CD4-positive, alpha-beta T cell treated with Interleukin-21 for 1 hour (primary cell): Measurements from ENCODE around the gene ANGPTL1.

Experiments used
- DNase-seq: peaks from one replicate; pipeline ENCODE4 v3.0.0-alpha.2; 2020

The ANGPTL1 gene

GRCh38 chr1:178870944-178871343 lies at the start of gene ANGPTL1:
ANGPTL1 (minus strand) TSS chr1:178871077; CDS start chr1:178865776, 5,301 bp downstream.
- DNase-seq = no peak

DNA sequence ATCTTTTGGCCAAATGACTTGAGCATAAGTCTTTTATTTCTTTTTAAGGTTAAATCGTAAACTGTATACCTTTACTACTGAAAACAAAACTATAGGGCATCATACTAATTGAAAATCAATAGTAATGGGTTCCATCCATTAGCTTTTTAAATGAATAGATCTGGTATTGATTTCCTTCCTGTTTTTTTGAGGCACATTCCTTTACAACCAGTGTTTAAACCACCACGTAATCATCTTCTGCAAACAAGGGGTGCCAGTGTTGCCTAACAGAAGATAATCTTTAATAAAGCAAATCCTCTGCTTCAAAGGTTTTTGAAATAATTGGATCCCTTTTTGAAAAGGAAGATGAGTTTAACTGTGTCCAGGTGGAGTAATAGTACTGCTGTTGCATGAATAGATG lies 48.7 kb upstream of the ANGPTL1 start:
- DNase-seq = no peak

DNA sequence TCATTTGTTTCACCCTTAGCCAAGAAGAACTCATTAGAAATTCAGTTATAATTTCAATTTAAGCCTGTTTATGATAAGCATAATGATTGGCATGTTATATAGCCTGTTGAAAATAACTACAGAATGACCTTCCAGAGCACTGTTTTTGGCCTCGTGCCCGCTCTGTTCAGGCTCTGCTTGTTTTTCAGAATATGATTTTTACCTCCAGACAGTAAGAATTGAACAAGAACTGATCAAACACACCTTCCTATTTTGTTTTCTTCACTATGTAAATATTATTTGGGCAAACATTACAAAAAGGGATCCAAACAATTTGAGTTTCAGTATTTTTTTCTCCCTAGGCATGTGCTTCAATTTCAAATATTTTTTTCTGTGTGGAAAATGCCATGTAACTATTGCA lies 48.1 kb upstream of the ANGPTL1 start:
- DNase-seq = no peak

DNA sequence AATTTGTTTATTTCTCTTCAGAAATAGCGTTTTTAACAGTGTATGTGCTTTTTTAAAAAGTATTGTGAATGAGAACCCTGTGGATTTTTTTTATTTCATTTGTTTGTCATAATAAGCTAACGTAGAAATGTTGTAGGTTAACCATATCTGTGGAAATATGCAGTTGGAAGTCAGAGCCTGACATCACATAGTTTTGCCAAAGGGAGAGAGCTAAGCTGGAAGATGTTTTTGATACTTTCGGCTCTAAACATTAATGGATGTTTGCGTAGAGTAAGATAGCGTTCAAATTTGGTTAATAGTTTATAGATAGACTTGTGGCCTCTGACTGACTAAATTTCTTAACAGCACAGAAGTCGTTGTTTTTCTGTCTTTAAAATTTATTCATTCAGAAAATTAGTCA lies 47.4 kb upstream of the ANGPTL1 start:
- DNase-seq = no peak

DNA sequence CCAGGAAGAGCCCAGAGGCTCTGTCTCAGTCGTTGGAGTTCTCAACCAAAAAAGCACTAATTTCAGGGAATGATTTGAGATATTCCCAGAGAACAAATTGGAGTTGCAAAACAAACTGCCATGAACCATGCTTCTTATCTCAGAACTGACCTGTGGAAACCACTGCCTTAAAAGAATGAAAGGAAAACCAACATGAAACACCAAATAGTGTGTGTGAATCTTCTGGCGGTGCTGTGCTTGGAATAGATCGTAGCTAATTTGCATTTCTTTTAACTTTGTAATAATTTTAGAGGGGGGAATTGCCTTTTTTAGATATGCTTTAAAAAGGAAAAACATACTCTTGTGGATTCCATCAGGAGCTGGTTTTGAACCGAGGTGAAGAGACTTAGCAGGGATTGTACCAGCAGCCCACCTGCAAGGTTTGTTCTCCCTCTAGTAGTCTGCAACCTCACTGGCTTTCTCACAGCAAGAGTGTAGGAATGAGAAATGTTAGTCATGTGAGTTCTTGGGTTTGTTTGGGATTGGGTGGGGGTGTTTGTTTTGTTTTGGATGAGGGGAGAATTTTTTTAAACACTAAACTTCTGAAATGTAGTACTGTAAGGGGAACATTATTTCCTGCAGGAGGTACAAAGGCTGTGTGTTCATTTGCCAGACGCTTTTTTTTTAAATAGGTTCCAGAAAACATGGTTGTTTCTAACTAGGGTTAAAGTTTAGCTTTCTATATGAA lies 45.7 kb upstream of the ANGPTL1 start:
- no peak for DNase-seq

GRCh38 chr1:178912597-178912996 lies 41.7 kb upstream of the ANGPTL1 start:
- DNase-seq = no peak

GRCh38 chr1:178910023-178910422 lies 39.1 kb upstream of the ANGPTL1 start:
- DNase-seq = no peak

GRCh38 chr1:178908358-178908757 lies 37.5 kb upstream of the ANGPTL1 start:
- no peak for DNase-seq

DNA sequence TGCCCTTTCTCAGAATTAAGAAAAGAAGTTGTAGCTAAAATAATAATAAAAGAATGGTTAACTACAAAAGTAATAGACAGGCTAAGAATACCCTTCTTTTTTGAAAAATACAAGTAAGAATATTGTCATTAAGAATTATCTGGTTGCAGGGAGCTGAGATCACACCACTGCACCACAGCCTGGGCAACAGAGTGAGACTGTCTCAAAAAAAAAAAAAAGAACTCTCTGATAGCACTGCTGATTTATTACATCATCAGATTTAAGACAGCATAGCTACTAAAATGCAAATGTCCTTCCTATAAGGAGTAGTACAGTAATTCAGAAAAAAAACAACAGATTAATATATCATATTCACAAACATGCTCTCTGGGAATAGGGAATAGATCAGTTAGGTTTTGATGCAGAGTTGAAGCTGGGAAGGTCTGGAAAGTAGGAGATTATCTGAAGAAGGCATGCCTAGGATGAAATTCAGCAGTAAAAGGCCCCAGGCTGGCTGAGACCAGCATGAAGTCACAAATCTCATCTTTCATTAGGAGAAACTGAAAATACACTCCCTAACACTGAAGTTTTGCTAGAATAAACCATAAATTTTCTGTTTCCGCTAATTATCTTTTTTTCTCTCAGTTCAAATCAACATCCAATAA lies 30.7 kb upstream of the ANGPTL1 start:
- DNase-seq = no peak

- DNase-seq = no peak
These were observed 28.5 kb upstream of the ANGPTL1 start for GRCh38 chr1:178899402-178899801.

DNA sequence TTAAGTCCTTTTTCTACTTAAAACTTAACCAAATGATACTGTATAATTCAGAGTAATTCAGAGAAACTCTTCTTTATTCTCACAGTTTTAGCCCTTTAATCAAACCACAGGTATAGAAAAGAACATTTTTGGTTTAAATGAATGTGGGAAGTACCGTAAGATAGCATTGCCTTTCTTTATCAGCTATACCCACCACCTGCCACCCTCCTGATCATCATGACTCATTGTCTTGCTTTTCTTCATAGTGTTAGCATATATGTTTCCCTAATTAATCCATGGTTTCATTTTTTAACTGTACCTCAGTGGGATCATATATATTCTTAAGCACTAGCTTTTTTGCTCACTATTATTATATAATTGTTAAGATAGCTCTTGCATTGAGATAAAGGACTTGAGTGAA lies 27.5 kb upstream of the ANGPTL1 start:
- no peak for DNase-seq

DNA sequence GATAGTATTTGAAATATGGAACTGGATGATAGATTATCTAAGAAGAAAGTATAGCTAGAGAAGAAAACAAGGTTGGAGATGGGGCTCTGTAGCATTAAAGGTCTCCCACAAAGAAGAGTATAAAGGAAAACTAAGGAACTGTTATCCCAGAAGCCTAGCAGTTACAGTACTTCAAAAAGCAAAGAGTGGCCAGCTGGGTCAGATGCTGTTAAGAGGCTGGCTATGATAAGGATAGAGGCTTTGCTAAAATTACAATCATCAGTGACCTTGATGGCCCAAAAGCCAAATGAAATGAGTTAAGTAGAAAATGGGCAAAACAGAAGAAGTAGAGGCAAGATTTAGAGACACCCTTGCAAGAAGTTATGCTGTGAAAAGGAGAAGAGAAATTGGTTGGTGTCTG lies 25.1 kb upstream of the ANGPTL1 start:
- DNase-seq = no peak

DNA sequence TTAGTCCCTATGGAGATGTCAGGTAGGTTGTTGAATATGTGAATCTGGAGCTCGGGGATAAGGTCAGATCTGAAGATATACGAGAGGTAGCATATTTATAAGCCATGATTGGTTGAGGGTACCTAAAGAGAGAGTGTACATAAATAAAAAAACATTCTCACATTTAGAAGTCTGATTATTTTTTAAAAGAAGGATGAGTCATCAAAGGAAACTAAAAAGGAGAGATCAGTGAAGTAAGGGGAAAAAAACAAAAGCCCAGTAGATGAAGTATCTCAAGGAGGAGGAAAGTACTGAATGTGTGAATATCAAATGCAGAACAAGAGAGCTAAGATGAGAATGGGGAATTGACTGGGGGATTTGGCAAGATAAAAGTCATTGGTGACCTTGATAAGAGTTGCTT lies 15.7 kb upstream of the ANGPTL1 start:
- DNase-seq = no peak

DNA sequence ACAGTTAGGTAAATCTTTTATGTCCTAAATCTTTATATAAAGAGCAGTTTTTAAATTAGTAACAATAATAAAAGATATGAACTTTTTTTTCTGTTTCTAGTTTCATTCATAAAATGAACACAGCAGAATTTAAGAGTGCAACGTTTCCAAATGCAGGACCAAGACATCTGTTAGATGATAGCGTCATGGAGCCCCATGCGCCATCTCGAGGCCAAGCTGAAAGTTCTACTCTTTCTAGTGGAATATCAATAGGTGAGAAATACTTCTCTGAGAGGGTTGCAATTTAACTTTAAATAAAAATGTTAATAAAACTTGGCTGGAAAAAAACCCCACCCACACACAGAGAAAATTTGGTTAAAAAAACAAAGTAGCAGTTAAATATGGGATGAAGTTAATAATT lies 15.0 kb upstream of the ANGPTL1 start:
- DNase-seq = no peak

GRCh38 chr1:178881950-178882349 lies 11.1 kb upstream of the ANGPTL1 start:
- no peak for DNase-seq

DNA sequence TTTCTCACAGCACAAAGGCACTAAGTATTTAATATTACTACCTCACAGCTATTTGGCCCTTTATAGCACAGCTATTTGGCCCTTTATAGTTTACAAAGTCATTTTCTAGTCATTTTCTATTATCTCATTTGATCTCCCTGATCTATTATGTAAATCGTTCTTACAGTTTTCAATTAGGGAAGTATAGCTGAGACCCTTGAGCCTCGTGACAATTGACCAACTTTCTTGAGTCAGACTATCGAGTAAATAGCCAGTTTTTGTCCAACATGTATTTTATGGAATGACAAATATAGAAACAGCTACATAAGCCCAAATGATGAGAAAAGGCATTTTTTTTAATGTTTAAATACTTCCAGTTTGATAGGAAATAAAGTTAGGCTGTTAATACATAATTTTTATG lies 7.0 kb upstream of the ANGPTL1 start:
- no peak for DNase-seq

GRCh38 chr1:178875936-178876335 lies 5.1 kb upstream of the ANGPTL1 start:
- no peak for DNase-seq

DNA sequence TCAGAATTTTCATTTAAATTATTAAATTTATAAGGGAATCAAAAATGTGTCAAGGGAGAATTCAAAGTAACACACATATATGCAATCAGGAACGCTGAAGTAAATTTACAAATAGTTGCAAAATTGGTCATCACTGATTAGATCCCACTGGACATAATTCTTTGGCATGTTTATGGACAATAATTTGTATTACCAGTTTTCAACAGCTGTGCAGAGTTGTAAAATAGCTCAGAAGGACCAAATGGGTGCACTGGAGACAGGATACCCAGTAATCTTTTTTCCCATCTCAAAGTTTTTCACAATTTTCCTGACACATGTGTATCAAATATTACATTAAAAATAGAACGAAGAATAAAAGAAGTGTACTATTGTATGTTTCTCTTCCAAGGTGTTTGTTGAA lies 4.1 kb upstream of the ANGPTL1 start:
- no peak for DNase-seq

DNA sequence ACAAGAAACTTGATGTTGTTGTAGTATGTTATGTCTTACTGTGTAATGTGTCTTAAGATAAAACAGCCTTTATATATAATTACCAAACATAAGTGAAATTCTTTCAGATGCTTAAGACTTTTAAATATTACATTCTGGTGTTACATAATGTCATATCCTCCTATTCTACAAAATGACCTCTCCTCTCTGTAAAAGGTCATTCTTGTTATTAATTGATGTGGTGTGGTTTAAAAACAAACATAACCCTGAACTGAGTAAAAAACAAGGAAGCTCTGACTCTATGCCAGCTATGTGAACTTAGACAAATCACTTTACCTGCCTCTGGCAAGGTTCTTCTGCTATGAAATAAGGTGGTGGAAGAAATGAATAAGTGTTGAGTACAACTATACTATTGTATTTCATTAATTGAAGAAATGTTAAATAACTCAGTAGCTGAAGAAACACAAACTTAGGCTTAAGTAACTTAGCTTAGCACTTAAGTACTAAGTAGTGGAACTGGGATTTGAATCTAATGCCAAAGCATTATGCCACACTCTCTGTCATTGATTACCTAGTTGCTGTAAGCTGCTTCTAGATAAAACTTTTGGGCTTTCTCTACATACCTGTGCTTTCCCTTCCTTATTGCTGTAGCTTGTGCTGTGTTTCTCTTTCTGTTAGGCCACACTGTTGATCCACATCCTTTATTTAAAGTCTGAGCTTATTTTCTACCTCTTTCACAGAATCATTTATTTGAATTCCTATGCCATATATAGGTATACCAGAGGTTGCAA lies 859 bp upstream of the ANGPTL1 start:
- DNase-seq = no peak

DNA sequence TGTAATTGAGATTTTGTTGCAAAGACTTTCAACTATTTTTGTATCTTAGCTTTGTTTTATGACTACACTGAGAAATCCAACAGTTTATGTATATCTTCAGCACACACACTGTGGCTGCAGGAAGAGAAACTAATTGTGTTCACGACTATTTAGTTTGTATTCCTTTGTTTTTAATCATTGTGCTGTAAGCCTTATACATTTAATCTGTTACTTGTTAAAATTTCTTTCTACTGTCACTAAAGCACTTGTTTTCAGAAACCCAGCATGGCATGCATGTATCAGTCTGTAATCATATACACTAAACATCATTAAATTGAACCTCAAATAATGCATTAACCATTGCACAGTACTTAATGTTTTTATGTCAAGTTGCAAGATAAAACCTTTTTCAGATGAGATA lies 656 bp downstream of the ANGPTL1 start:
- DNase-seq = no peak

GRCh38 chr1:178869119-178869697 lies 1.7 kb downstream of the ANGPTL1 start:
- no peak for DNase-seq

DNA sequence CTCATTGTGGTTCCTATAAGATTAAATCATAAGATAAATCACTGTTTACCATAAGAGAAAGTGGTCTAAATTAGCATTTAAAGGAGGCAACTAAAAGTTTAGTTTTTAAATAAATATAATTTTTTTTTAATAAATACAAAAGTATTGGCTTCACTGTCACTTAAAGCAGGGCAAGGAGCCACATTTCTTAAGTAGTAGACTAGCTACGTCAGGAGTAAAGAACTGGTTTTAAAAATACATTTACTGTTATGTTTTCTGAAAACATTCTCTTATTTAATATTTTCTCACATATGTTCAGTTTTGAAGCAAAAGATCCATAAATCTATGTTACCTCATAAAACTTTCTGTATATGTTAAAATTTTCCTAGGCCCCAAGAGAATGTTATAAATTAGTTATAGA lies 2.2 kb downstream of the ANGPTL1 start:
- no peak for DNase-seq

- DNase-seq = no peak
These were observed 3.2 kb downstream of the ANGPTL1 start for GRCh38 chr1:178867670-178868069.

DNA sequence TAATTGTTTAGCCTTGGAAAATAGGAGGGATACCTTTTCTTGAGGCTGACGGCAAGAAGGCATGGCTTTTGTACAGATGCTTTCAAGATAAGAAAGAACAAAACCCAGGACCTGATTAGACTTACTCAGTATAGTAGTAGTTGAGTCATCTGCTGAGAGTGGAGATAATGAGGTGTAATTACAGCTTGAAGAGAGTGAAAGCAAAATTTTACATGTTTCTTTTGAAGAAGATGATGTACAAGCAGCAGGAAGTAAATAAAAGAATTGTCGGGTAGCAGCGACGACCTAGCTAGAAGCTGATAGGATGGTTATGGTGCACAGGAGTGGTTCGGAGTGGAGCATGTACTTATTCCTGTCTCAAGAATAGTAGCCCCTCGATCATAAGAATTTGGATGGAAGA lies 6.6 kb downstream of the ANGPTL1 start:
- no peak for DNase-seq
